ENCODE measurements around the gene GRWD1.

GRWD1 gene

DNA sequence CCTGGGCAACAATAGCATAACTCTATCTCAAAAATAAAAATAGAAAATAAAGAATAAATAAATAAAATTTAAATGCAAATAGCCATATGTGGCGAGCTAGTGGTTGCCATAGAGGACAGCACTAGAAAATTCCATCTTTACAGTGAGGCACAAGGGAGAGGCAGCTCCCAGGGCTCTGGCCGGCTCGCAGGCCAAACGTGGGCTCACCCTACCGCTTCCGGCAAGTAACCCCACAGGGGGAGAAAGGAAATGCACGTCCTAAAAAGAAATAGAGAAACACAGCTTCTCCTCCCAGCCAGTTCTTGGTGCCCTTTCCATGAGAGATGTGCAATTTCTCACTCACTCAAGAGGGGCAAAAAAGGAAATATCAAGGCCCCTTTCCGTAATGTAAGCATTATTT lies 12.4 kb upstream of the GRWD1 start:
- Histone ChIP-seq H3K27ac (no peak overlapping the region), H3K27me3 (ENCODE audit: insufficient read depth, low read depth) (no peaks in the 10 kb centered on the region; the same call in 1 of the 2 replicates), H3K4me2 (no peak overlapping the region), H2AFZ (ENCODE audit: low read depth) (no peak overlapping the region), H3K79me2 (ENCODE audit: insufficient read depth, low read depth) (no peaks in the 10 kb centered on the region), H3K36me3 (ENCODE audit: insufficient read depth) (no peaks in the 10 kb centered on the region), H3K4me3 (IDR thresholded peaks at IDR 0.05; ENCODE audit: insufficient read depth, low read depth, low read length) (no peak overlapping the region), H3K9ac (no peak overlapping the region), H4K20me1 (ENCODE audit: insufficient read depth) (no peaks in the 10 kb centered on the region), H3K4me1 (ENCODE audit: low read depth, poor library complexity, severe bottlenecking) (no peaks in the 10 kb centered on the region)
- TF ChIP-seq, protein P1, sequence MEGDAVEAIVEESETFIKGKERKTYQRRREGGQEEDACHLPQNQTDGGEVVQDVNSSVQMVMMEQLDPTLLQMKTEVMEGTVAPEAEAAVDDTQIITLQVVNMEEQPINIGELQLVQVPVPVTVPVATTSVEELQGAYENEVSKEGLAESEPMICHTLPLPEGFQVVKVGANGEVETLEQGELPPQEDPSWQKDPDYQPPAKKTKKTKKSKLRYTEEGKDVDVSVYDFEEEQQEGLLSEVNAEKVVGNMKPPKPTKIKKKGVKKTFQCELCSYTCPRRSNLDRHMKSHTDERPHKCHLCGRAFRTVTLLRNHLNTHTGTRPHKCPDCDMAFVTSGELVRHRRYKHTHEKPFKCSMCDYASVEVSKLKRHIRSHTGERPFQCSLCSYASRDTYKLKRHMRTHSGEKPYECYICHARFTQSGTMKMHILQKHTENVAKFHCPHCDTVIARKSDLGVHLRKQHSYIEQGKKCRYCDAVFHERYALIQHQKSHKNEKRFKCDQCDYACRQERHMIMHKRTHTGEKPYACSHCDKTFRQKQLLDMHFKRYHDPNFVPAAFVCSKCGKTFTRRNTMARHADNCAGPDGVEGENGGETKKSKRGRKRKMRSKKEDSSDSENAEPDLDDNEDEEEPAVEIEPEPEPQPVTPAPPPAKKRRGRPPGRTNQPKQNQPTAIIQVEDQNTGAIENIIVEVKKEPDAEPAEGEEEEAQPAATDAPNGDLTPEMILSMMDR (conservative IDR thresholded peaks at IDR 0.05; ENCODE audit: low read depth, low read length) = no peak

DNA sequence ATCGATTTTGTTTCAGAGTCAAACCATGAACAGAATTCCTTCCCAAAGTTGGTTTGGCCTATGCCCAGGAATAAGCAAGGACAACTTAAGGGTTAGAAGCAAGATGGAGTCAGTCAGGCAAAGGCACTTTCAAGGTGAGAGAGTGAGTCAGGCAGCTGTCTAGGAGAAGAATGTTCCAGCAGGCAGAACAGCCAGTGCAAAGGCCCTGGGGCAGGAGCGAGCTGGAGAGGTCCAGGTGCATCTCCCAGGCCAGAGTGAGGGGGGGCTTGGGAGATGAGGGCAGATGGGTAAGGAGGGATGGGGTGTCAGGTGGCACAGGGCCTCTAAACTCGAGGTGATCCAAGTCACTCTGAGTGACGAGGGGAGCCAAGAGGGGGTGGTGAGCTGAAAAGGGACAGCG lies 9.2 kb upstream of the GRWD1 start:
- no peaks in the 10 kb centered on the region; the same call in 1 of the 2 replicates for H3K27me3 ChIP-seq (ENCODE audit: insufficient read depth, low read depth)
- H3K79me2 ChIP-seq (ENCODE audit: insufficient read depth, low read depth) = no peaks in the 10 kb centered on the region
- no peak overlapping the region for H3K27ac ChIP-seq
- no peaks in the 10 kb centered on the region for H3K4me1 ChIP-seq (ENCODE audit: low read depth, poor library complexity, severe bottlenecking)
- TF ChIP-seq, protein P1 (conservative IDR thresholded peaks at IDR 0.05; ENCODE audit: low read depth, low read length) = no peak
- no peak overlapping the region for H3K9ac ChIP-seq
- no peaks in the 10 kb centered on the region for H3K36me3 ChIP-seq (ENCODE audit: insufficient read depth)
- H3K4me2 ChIP-seq = no peak overlapping the region
- H3K4me3 ChIP-seq (IDR thresholded peaks at IDR 0.05; ENCODE audit: insufficient read depth, low read depth, low read length) = no peak overlapping the region
- H2AFZ ChIP-seq (ENCODE audit: low read depth) = no peak overlapping the region
- no peaks in the 10 kb centered on the region for H4K20me1 ChIP-seq (ENCODE audit: insufficient read depth)

DNA sequence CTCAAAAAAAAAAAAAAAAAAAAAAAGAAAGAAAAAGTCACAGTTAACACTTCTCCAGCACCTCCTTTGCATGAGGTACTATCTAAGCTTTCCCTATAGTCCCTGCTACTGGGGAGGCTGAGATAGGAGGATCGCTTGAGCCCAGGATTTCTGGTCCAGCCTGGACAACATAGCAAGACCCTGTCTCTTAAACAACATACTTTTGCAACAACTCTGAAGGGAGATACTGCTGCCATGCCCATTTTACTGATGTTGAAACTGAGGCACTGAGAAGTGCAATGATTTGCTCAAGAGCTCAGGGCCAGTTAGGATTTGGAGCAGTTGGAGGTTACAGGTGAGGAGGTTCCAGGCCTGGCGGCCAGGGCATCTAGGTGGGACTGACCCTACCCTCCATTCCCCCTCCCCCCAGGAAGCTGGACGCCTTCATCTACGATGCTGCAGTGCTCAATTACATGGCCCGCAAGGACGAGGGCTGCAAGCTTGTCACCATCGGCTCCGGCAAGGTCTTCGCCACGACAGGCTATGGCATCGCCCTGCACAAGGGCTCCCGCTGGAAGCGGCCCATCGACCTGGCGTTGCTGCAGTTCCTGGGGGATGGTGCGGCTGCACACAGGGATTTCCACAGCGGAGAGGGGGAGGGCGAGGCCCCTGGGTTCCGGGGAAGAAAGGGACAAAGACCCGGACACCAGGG lies 4.3 kb upstream of the GRWD1 start:
- H3K79me2 ChIP-seq (ENCODE audit: insufficient read depth, low read depth) = peaks cover 7% of the 10 kb centered on the region
- H3K4me1 ChIP-seq (ENCODE audit: low read depth, poor library complexity, severe bottlenecking) = peaks cover 11% of the 10 kb centered on the region
- no peak overlapping the region for H3K9ac ChIP-seq
- H3K27me3 ChIP-seq (ENCODE audit: insufficient read depth, low read depth) = no peaks in the 10 kb centered on the region; the same call in 1 of the 2 replicates
- H3K36me3 ChIP-seq (ENCODE audit: insufficient read depth) = no peaks in the 10 kb centered on the region
- H3K4me2 ChIP-seq = no peak overlapping the region
- H2AFZ ChIP-seq (ENCODE audit: low read depth) = no peak overlapping the region
- TF ChIP-seq, protein P1 (conservative IDR thresholded peaks at IDR 0.05; ENCODE audit: low read depth, low read length) = no peak
- H3K27ac ChIP-seq = no peak overlapping the region
- H3K4me3 ChIP-seq (IDR thresholded peaks at IDR 0.05; ENCODE audit: insufficient read depth, low read depth, low read length) = no peak overlapping the region
- no peaks in the 10 kb centered on the region for H4K20me1 ChIP-seq (ENCODE audit: insufficient read depth)

DNA sequence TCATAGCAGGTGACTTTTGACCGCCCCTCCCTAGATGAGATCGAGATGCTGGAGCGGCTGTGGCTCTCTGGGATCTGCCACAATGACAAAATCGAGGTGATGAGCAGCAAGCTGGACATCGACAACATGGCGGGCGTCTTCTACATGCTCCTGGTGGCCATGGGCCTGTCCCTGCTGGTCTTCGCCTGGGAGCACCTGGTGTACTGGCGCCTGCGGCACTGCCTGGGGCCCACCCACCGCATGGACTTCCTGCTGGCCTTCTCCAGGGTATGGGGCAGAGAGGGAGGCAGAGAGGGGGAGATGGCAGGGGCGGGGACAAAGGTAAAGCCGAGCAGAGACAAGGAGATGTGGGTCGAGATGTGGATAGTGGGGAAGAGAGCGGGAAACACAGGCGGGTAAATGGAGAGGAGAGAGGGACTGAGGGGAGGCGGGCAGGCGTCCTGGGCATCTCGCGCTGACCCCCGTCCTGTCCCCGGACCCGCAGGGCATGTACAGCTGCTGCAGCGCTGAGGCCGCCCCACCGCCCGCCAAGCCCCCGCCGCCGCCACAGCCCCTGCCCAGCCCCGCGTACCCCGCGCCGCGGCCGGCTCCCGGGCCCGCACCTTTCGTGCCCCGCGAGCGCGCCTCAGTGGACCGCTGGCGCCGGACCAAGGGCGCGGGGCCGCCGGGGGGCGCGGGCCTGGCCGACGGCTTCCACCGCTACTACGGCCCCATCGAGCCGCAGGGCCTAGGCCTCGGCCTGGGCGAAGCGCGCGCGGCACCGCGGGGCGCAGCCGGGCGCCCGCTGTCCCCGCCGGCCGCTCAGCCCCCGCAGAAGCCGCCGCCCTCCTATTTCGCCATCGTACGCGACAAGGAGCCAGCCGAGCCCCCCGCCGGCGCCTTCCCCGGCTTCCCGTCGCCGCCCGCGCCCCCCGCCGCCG lies 3.4 kb upstream of the GRWD1 start:
- peaks cover 20% of the 10 kb centered on the region for H3K4me1 ChIP-seq (ENCODE audit: low read depth, poor library complexity, severe bottlenecking)
- no peak overlapping the region for H3K27ac ChIP-seq
- H3K79me2 ChIP-seq (ENCODE audit: insufficient read depth, low read depth) = peaks cover 16% of the 10 kb centered on the region
- H3K4me2 ChIP-seq = no peak overlapping the region
- no peaks in the 10 kb centered on the region for H4K20me1 ChIP-seq (ENCODE audit: insufficient read depth)
- TF ChIP-seq, protein P1 (conservative IDR thresholded peaks at IDR 0.05; ENCODE audit: low read depth, low read length) = no peak
- no peak overlapping the region for H3K9ac ChIP-seq
- no peak overlapping the region for H2AFZ ChIP-seq (ENCODE audit: low read depth)
- H3K4me3 ChIP-seq (IDR thresholded peaks at IDR 0.05; ENCODE audit: insufficient read depth, low read depth, low read length) = no peak overlapping the region
- H3K27me3 ChIP-seq (ENCODE audit: insufficient read depth, low read depth) = no peaks in the 10 kb centered on the region; the same call in 1 of the 2 replicates
- peaks cover 3% of the 10 kb centered on the region; the same call in 1 of the 2 replicates for H3K36me3 ChIP-seq (ENCODE audit: insufficient read depth)

Measured in KMS-11 (cell line).